H9 (cell line): ENCODE measurements around the gene MT1M. TPM values are rescaled to one million over a fixed set of nuclear protein-coding genes. Genes with fewer than 3 reads are reported as not detected.

ENCODE experiments used
- DNase-seq: peaks from one replicate; pipeline ENCODE4 v3.0.0-alpha.2; 2017
- H2AFZ ChIP-seq: one replicate; pipeline ENCODE4 v1.6.1; 2013; ENCODE audit warnings: mild to moderate bottlenecking, low read length, control low read depth, moderate library complexity
- H2AK5ac ChIP-seq: 2 replicates; pipeline ENCODE4 v1.6.1; 2013; ENCODE audit warnings: low read length, control low read depth, mixed read lengths; ENCODE audit not compliant: insufficient read length
- H2BK120ac ChIP-seq: one replicate; pipeline ENCODE4 v1.6.1; 2013; ENCODE audit warnings: low read depth, mild to moderate bottlenecking, low read length, control low read depth, inconsistent platforms; ENCODE audit not compliant: poor library complexity, severe bottlenecking
- H2BK12ac ChIP-seq: 2 replicates; pipeline ENCODE4 v1.6.1; 2013; ENCODE audit warnings: low read length, control low read depth, mixed read lengths, low read depth; ENCODE audit not compliant: insufficient read length
- H2BK15ac ChIP-seq: 2 replicates; pipeline ENCODE4 v1.6.1; 2013; ENCODE audit warnings: low read depth, low read length, control low read depth
- H2BK20ac ChIP-seq: one replicate; pipeline ENCODE4 v1.6.1; 2013; ENCODE audit warnings: low read depth, mild to moderate bottlenecking, low read length, control low read depth, inconsistent platforms; ENCODE audit not compliant: poor library complexity, severe bottlenecking
- H2BK5ac ChIP-seq: 2 replicates; pipeline ENCODE4 v1.6.1; 2013; ENCODE audit warnings: low read length, control low read depth, mixed read lengths; ENCODE audit not compliant: insufficient read length
- H3K14ac ChIP-seq: 2 replicates; pipeline ENCODE4 v1.6.1; 2013; ENCODE audit warnings: low read length, control low read depth; ENCODE audit not compliant: insufficient read depth
- H3K18ac ChIP-seq: 2 replicates; pipeline ENCODE4 v1.6.1; 2013; ENCODE audit warnings: low read depth, mild to moderate bottlenecking, mixed read lengths, low read length, control low read depth; ENCODE audit not compliant: insufficient read length
- H3K23ac ChIP-seq: 2 replicates; pipeline ENCODE4 v1.6.1; 2013; ENCODE audit warnings: low read length, control low read depth, mixed read lengths, low read depth; ENCODE audit not compliant: insufficient read length
- H3K23me2 ChIP-seq: 2 replicates; pipeline ENCODE4 v1.6.1; 2013; ENCODE audit warnings: low read depth, mild to moderate bottlenecking, mixed read lengths, low read length, control low read depth; ENCODE audit not compliant: insufficient read length, poor library complexity, severe bottlenecking
- H3K27ac ChIP-seq: 2 replicates; pipeline ENCODE4 v1.5.1; 2013; ENCODE audit warnings: low read length, control low read depth, mixed read lengths, low read depth; ENCODE audit not compliant: insufficient read length
- H3K27me3 ChIP-seq: 2 replicates; pipeline ENCODE4 v1.6.1; 2013; ENCODE audit warnings: low read length, control low read depth, inconsistent platforms; ENCODE audit not compliant: insufficient read depth
- H3K4ac ChIP-seq: 2 replicates; pipeline ENCODE4 v1.6.1; 2013; ENCODE audit warnings: low read depth, mild to moderate bottlenecking, control low read depth, inconsistent platforms, low read length, moderate library complexity
- H3K4me1 ChIP-seq: 2 replicates; pipeline ENCODE4 v1.6.1; 2013; ENCODE audit warnings: low read length, control low read depth, inconsistent platforms; ENCODE audit not compliant: insufficient read depth
- H3K4me2 ChIP-seq: 2 replicates; pipeline ENCODE4 v1.6.1; 2013; ENCODE audit warnings: low read length, control low read depth, mixed read lengths; ENCODE audit not compliant: insufficient read length, insufficient read depth
- H3K56ac ChIP-seq: 2 replicates; pipeline ENCODE4 v1.6.1; 2013; ENCODE audit warnings: low read depth, mild to moderate bottlenecking, mixed read lengths, low read length, control low read depth; ENCODE audit not compliant: insufficient read length
- H3K79me1 ChIP-seq: 2 replicates; pipeline ENCODE4 v1.6.1; 2013; ENCODE audit warnings: low read depth, mild to moderate bottlenecking, moderate library complexity, low read length, control low read depth, inconsistent platforms; ENCODE audit not compliant: insufficient read depth, poor library complexity, severe bottlenecking
- H3K79me2 ChIP-seq: 2 replicates; pipeline ENCODE4 v1.6.1; 2013; ENCODE audit warnings: low read length, control low read depth, inconsistent platforms; ENCODE audit not compliant: insufficient read depth
- H3K9ac ChIP-seq: 2 replicates; pipeline ENCODE4 v1.6.1; 2013; ENCODE audit warnings: low read length, control low read depth, mixed read lengths; ENCODE audit not compliant: insufficient read length; ENCODE audit errors: extremely low read depth
- H3K9me3 ChIP-seq: one replicate; pipeline ENCODE4 v1.6.1; 2013; ENCODE audit warnings: low read depth, low read length, inconsistent platforms; ENCODE audit not compliant: control insufficient read depth
- H3T11ph ChIP-seq: one replicate; pipeline ENCODE4 v1.6.1; 2013; ENCODE audit warnings: mild to moderate bottlenecking, low read length, control low read depth, inconsistent platforms
- H4K20me1 ChIP-seq: one replicate; pipeline ENCODE4 v1.6.1; 2013; ENCODE audit not compliant: control insufficient read depth, insufficient read length, insufficient read depth
- H4K5ac ChIP-seq: 2 replicates; pipeline ENCODE4 v1.6.1; 2013; ENCODE audit warnings: low read depth, mild to moderate bottlenecking, mixed read lengths, low read length, control low read depth; ENCODE audit not compliant: insufficient read length
- H4K8ac ChIP-seq: replicated peaks from 2 replicates; pipeline ENCODE4 v1.6.1; 2013; ENCODE audit warnings: low read length, control low read depth, mixed read lengths, low read depth; ENCODE audit not compliant: insufficient read length
- H4K91ac ChIP-seq: 2 replicates; pipeline ENCODE4 v1.6.1; 2013; ENCODE audit warnings: low read depth, mild to moderate bottlenecking, moderate library complexity, mixed read lengths, low read length, control low read depth; ENCODE audit not compliant: insufficient read length
- H3K27ac Mint-ChIP-seq, 3 experiments: 2 replicates in 2 of 3; 3 replicates in 1 of 3; pipeline ENCODE4 v1.8.0; 2020 to 2021; ENCODE audit warnings: mixed read lengths in 3 of 3, mild to moderate bottlenecking in 1 of 3, moderate library complexity in 1 of 3
- H3K27me3 Mint-ChIP-seq: 2 replicates; pipeline ENCODE4 v1.8.0; 2021; ENCODE audit warnings: low read depth, mild to moderate bottlenecking, moderate library complexity, mixed read lengths
- H3K36me3 Mint-ChIP-seq, 3 experiments: 2 replicates in 2 of 3; 3 replicates in 1 of 3; pipeline ENCODE4 v1.8.0; 2020 to 2021; ENCODE audit warnings: low read depth in 3 of 3, mixed read lengths in 3 of 3; ENCODE audit not compliant: insufficient read depth in 1 of 3
- H3K4me1 Mint-ChIP-seq, 2 experiments: 2 replicates each; pipeline ENCODE4 v1.8.0; 2020; ENCODE audit warnings: mixed read lengths in 2 of 2
- H3K4me3 Mint-ChIP-seq, 2 experiments: 2 replicates in 1 of 2; 3 replicates in 1 of 2; pipeline ENCODE4 v1.8.0; 2020 to 2021; ENCODE audit warnings: mild to moderate bottlenecking in 2 of 2, mixed read lengths in 2 of 2, moderate library complexity in 1 of 2
- H3K9me3 Mint-ChIP-seq, 2 experiments: 2 replicates in 1 of 2; 3 replicates in 1 of 2; pipeline ENCODE4 v1.8.0; 2020; ENCODE audit warnings: mild to moderate bottlenecking in 2 of 2, mixed read lengths in 2 of 2, moderate library complexity in 1 of 2
- CTCF ChIP-seq: fragments of 200-600 bp; sonication (generic); conservative IDR thresholded peaks from 3 replicates; pipeline ENCODE4 v1.8.0; 2021; ENCODE audit warnings: antibody characterized with exemption, mild to moderate bottlenecking
- WGBS: extraction: QIAGEN DNeasy Blood & Tissue Kit; methylation state at CpG from one replicate; pipeline ENCODE4 v1.1.7; 2013; ENCODE audit warnings: missing lambda C conversion rate, low lambda C conversion rate, mixed read lengths; ENCODE audit not compliant: insufficient read length; ENCODE audit errors: extremely low coverage; 5-methylcytosine and 5-hydroxymethylcytosine counted together
- total RNA-seq: library from RNA; stranded (reverse); gene quantifications from 2 replicates; pipeline ENCODE4 v1.2.1, GENCODE V29; 2021

MT1M gene
- total RNA-seq, 1 experiment from 2014 or later, result 1.4 TPM

DNA sequence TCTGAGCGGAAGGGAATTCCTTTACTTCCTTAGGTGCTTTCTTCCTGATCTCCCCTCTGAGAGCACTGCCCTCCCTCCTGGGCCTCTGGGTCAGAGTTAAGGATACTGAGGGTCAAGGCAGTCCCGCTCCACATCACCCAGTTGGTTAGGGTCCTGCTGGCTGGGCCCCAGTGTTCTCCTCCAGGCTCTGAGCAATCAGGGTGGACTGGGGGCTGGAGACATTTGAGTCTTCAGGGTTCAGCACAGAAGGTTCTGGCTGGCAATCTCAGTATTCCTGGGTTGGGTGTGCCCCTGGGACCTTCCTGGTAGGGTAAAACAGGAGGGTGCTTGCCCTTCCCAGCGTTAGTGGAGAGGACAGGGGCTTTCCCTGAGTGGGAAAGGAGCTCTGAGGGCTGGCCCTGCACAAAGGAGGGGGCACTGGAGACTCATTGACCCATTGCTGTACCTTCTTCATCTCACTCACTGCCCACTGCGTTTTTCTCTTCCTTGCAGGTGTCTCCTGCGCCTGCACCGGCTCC lies 448 bp downstream of the MT1M start:
- Histone ChIP-seq H3K56ac (no peak overlapping the region), H3K27ac (no peak overlapping the region), H3K4ac (no peak overlapping the region), H2BK20ac (no peak overlapping the region), H3K79me1 (no peaks in the 10 kb centered on the region), H4K91ac (no peak overlapping the region), H3K14ac (no peak overlapping the region), H3T11ph (no peak overlapping the region), H3K27me3 (peaks cover 96% of the 10 kb centered on the region), H2BK5ac (no peak overlapping the region), H2BK12ac (no peak overlapping the region), H3K4me2 (peak overlapping the region; percentile 77), H4K5ac (no peak overlapping the region), H2AK5ac (no peak overlapping the region), H3K9me3 (no peaks in the 10 kb centered on the region), H3K23ac (no peak overlapping the region), H4K20me1 (no peaks in the 10 kb centered on the region), H2AFZ (no peak overlapping the region), H2BK120ac (no peak overlapping the region), H3K4me1 (no peaks in the 10 kb centered on the region), H3K79me2 (no peaks in the 10 kb centered on the region), H3K18ac (no peak overlapping the region), H3K23me2 (peaks cover 9% of the 10 kb centered on the region), H2BK15ac (no peak overlapping the region), H3K9ac (no peak overlapping the region), H4K8ac (no peak overlapping the region)
- Mint-ChIP-seq H3K36me3 (no peaks in the 10 kb centered on the region; a peak in 1 of 7 replicates), H3K27ac (no peak overlapping the region), H3K4me1 (peaks cover 15 to 29% of the 10 kb centered on the region in 2 experiments), H3K4me3 (peak overlapping the region; percentile 66 to 76), H3K27me3 (peaks cover 100% of the 10 kb centered on the region), H3K9me3 (peaks cover 0 to 12% of the 10 kb centered on the region in 2 experiments; a peak in 2 of 5 replicates)
- DNase-seq, result no peak
- no CpG with 5 or more reads among the region's 6 CpGs for WGBS
- no peak for TF ChIP-seq CTCF
